Astrocyte (in vitro differentiated cells and primary cell): ENCODE results near the gene WBP1L. TPM values are rescaled to one million over a fixed set of nuclear protein-coding genes. Genes with fewer than 3 reads are reported as not detected.

ENCODE experiments used
- DNase-seq: peaks from one replicate; pipeline ENCODE4 v3.0.0-alpha.2; 2010; ENCODE audit warnings: low read depth
- FAIRE-seq: peaks from 2 replicates; lab custom pipeline; 2011; peaks lifted over from hg19 to GRCh38; lab: Jason Lieb, UNC
- H2AFZ ChIP-seq: 2 replicates; pipeline ENCODE4 v1.6.0; 2012; ENCODE audit warnings: low read depth, low read length, inconsistent platforms
- H3K27ac ChIP-seq: 2 replicates; pipeline ENCODE4 v1.5.1; 2011; ENCODE audit warnings: low read depth, low read length, inconsistent platforms
- H3K27me3 ChIP-seq: 2 replicates; pipeline ENCODE4 v1.6.0; 2011; ENCODE audit warnings: low read length, inconsistent platforms; ENCODE audit not compliant: insufficient read depth
- H3K36me3 ChIP-seq: 2 replicates; pipeline ENCODE4 v1.5.1; 2011; ENCODE audit warnings: low read length, inconsistent platforms; ENCODE audit not compliant: insufficient read depth
- H3K4me1 ChIP-seq: 2 replicates; pipeline ENCODE4 v1.5.1; 2011; ENCODE audit warnings: low read length, inconsistent platforms; ENCODE audit not compliant: insufficient read depth
- H3K4me2 ChIP-seq: 2 replicates; pipeline ENCODE4 v1.6.0; 2012; ENCODE audit warnings: low read length, inconsistent platforms
- H3K4me3 ChIP-seq: 2 replicates; pipeline ENCODE4 v1.5.1; 2011; ENCODE audit warnings: low read depth, mild to moderate bottlenecking, low read length, inconsistent platforms; ENCODE audit not compliant: insufficient read depth
- H3K79me2 ChIP-seq: 2 replicates; pipeline ENCODE4 v1.6.0; 2012; ENCODE audit warnings: mild to moderate bottlenecking, low read length, inconsistent platforms; ENCODE audit not compliant: insufficient read depth
- H3K9ac ChIP-seq: 2 replicates; pipeline ENCODE4 v1.6.0; 2012; ENCODE audit warnings: mild to moderate bottlenecking, low read length, inconsistent platforms
- H3K9me3 ChIP-seq: 2 replicates; pipeline ENCODE4 v1.5.1; 2012; ENCODE audit warnings: low read depth, mild to moderate bottlenecking, low read length, inconsistent platforms; ENCODE audit not compliant: insufficient read depth
- H4K20me1 ChIP-seq: 2 replicates; pipeline ENCODE4 v1.6.0; 2012; ENCODE audit warnings: low read length, inconsistent platforms; ENCODE audit not compliant: insufficient read depth
- H3K27ac Mint-ChIP-seq: one replicate; pipeline ENCODE4 v1.8.0; 2021; ENCODE audit warnings: mild to moderate bottlenecking, mixed read lengths; ENCODE audit not compliant: unreplicated experiment
- H3K27me3 Mint-ChIP-seq: one replicate; pipeline ENCODE4 v1.8.0; 2021; ENCODE audit warnings: low read depth, mixed read lengths; ENCODE audit not compliant: unreplicated experiment
- H3K36me3 Mint-ChIP-seq: one replicate; pipeline ENCODE4 v1.8.0; 2021; ENCODE audit warnings: low read depth, mixed read lengths; ENCODE audit not compliant: unreplicated experiment
- H3K4me1 Mint-ChIP-seq: one replicate; pipeline ENCODE4 v1.8.0; 2021; ENCODE audit warnings: low read depth, mixed read lengths; ENCODE audit not compliant: unreplicated experiment
- H3K4me3 Mint-ChIP-seq: one replicate; pipeline ENCODE4 v1.8.0; 2021; ENCODE audit warnings: mild to moderate bottlenecking, moderate library complexity, mixed read lengths; ENCODE audit not compliant: unreplicated experiment
- H3K9me3 Mint-ChIP-seq: one replicate; pipeline ENCODE4 v1.8.0; 2021; ENCODE audit warnings: mild to moderate bottlenecking, mixed read lengths; ENCODE audit not compliant: unreplicated experiment
- EZH2 ChIP-seq: IDR thresholded peaks from 2 replicates; pipeline ENCODE4 v1.6.1; 2012; ENCODE audit warnings: mild to moderate bottlenecking, low read length, inconsistent platforms; ENCODE audit not compliant: insufficient read depth
- total RNA-seq: library from RNA; stranded (reverse); gene quantifications from 2 replicates; pipeline ENCODE4 v1.2.1, GENCODE V29; 2021
- TF ChIP-seq, protein P1 (sequence below): IDR thresholded peaks from 2 replicates; pipeline ENCODE4 v1.5.1; 2011; ENCODE audit warnings: low read depth, mild to moderate bottlenecking, inconsistent platforms, low read length, moderate library complexity; ENCODE audit not compliant: insufficient read depth

WBP1L gene
- total RNA-seq, 1 donor from 2014 or later = 73.6 TPM

DNA sequence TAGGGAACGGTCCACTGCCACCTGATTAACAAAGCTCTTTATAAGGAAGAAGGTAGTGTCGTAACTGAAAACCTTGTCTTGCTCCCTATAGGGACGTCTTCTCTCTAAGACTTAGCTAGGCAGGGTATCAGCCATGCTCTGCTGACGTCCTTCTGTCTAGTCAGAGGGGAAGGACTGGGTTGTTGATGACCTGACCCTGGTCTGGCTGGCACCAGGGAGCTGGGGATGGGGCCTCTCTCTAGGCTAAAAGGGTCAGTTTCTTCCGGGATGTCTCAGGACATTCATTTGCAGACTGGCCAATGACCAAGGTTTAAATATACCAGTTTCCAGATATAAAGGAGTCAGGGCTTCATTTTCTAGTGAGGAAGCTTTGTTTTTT, 83.8 kb downstream of the WBP1L start:
- no peaks in the 10 kb centered on the region for H3K79me2 ChIP-seq
- H3K27ac Mint-ChIP-seq = no peak overlapping the region
- H3K9ac ChIP-seq = no peak overlapping the region
- H3K4me2 ChIP-seq = no peak overlapping the region
- H3K36me3 Mint-ChIP-seq = peaks cover 3% of the 10 kb centered on the region
- H3K9me3 Mint-ChIP-seq = no peaks in the 10 kb centered on the region
- H3K4me3 Mint-ChIP-seq = no peak overlapping the region
- FAIRE-seq = no peak
- peaks cover 18% of the 10 kb centered on the region for H3K27me3 Mint-ChIP-seq
- no peaks in the 10 kb centered on the region for H3K4me1 ChIP-seq
- H3K36me3 ChIP-seq = no peaks in the 10 kb centered on the region
- no peak overlapping the region for H2AFZ ChIP-seq
- TF ChIP-seq, protein P1, sequence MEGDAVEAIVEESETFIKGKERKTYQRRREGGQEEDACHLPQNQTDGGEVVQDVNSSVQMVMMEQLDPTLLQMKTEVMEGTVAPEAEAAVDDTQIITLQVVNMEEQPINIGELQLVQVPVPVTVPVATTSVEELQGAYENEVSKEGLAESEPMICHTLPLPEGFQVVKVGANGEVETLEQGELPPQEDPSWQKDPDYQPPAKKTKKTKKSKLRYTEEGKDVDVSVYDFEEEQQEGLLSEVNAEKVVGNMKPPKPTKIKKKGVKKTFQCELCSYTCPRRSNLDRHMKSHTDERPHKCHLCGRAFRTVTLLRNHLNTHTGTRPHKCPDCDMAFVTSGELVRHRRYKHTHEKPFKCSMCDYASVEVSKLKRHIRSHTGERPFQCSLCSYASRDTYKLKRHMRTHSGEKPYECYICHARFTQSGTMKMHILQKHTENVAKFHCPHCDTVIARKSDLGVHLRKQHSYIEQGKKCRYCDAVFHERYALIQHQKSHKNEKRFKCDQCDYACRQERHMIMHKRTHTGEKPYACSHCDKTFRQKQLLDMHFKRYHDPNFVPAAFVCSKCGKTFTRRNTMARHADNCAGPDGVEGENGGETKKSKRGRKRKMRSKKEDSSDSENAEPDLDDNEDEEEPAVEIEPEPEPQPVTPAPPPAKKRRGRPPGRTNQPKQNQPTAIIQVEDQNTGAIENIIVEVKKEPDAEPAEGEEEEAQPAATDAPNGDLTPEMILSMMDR = no peak
- no peak for TF ChIP-seq EZH2
- no peaks in the 10 kb centered on the region for H3K27me3 ChIP-seq
- H4K20me1 ChIP-seq = no peaks in the 10 kb centered on the region
- DNase-seq = no peak
- no peak overlapping the region for H3K4me3 ChIP-seq
- peaks cover 5% of the 10 kb centered on the region for H3K4me1 Mint-ChIP-seq
- no peaks in the 10 kb centered on the region for H3K9me3 ChIP-seq
- H3K27ac ChIP-seq = no peak overlapping the region

DNA sequence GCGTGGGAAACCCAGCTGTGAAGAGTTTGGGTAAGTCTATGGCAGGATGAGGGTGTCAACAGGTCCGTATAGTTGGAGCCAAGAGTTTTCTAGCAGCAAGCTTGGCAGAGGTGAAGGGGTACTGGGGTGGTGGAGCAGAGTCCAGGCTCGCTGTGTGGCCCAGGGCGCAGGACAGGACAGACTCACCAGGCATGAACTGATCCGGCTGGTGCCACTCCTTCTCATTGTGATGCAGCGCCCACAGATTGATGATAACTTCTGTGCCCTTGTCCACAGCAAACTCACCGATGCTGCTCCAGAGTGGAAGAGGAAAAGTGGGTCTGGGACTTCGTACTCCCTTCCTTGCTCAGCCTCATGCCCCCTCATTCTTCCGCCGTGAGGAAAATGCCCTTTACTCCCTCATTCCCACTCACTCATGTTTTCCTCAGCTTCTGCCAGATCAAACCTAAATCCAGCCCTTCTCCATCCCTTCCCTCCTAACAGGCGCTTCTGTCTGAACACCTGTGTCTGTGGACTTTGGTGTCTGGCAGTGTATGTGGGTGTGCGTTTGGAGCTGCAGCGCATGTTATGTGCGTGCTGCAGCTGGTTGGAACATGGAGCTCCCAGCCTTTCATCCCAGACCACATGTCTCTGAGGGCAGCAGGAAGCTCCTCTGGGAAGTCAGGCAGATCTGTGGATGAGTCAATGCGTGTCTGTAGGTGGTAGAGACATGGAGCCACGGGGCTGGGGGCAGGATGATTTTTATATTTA, 87.7 kb downstream of the WBP1L start:
- H3K4me3 Mint-ChIP-seq = peak overlapping the region; percentile 23
- Histone ChIP-seq H3K36me3 (no peaks in the 10 kb centered on the region), H4K20me1 (no peaks in the 10 kb centered on the region), H3K27me3 (peaks cover 8% of the 10 kb centered on the region), H3K79me2 (no peaks in the 10 kb centered on the region), H3K9me3 (no peaks in the 10 kb centered on the region), H3K4me2 (no peak overlapping the region), H3K27ac (no peak overlapping the region), H3K4me3 (no peak overlapping the region), H3K4me1 (no peaks in the 10 kb centered on the region), H3K9ac (no peak overlapping the region), H2AFZ (no peak overlapping the region)
- H3K27ac Mint-ChIP-seq = no peak overlapping the region
- peaks cover 15% of the 10 kb centered on the region for H3K27me3 Mint-ChIP-seq
- no peak for TF ChIP-seq EZH2
- TF ChIP-seq, protein P1 = no peak
- no peak for DNase-seq
- H3K36me3 Mint-ChIP-seq = no peaks in the 10 kb centered on the region
- peaks cover 5% of the 10 kb centered on the region for H3K4me1 Mint-ChIP-seq
- H3K9me3 Mint-ChIP-seq = no peaks in the 10 kb centered on the region
- no peak for FAIRE-seq

DNA sequence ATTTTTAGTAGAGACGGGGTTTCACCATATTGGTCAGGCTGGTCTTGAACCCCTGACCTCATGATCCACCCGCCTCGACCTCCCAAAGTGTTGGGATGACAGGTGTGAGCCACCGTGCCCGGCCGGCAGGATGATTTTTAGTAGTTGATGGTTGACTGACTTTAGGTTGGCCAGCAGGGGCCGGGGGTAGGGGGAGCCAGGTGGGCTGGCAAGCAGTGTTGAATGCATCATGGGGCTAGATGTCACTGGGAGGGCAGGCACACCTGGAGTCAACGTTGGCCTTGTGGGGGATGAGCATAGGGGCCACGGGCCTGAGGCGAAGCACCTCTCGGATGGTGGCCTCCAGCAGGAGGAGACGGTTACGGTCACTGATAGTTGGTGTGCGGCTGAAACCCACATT, 88.5 kb downstream of the WBP1L start:
- Histone ChIP-seq H3K4me3 (no peak overlapping the region), H3K27me3 (peaks cover 13% of the 10 kb centered on the region), H3K79me2 (no peaks in the 10 kb centered on the region), H2AFZ (no peak overlapping the region), H3K27ac (no peak overlapping the region), H3K9me3 (no peaks in the 10 kb centered on the region), H3K4me2 (no peak overlapping the region), H3K36me3 (no peaks in the 10 kb centered on the region), H3K4me1 (no peaks in the 10 kb centered on the region), H3K9ac (no peak overlapping the region), H4K20me1 (no peaks in the 10 kb centered on the region)
- Mint-ChIP-seq H3K4me3 (no peak overlapping the region), H3K36me3 (no peaks in the 10 kb centered on the region), H3K27ac (no peak overlapping the region), H3K9me3 (no peaks in the 10 kb centered on the region), H3K4me1 (peaks cover 5% of the 10 kb centered on the region), H3K27me3 (peaks cover 15% of the 10 kb centered on the region)
- DNase-seq (no peak), FAIRE-seq (no peak)
- TF ChIP-seq EZH2 = no peak
- TF ChIP-seq, protein P1 = no peak
